Upper lobe of left lung (tissue), 6 donors: ENCODE results near the gene CXCL1. TPM values are rescaled to one million over a fixed set of nuclear protein-coding genes. Genes with fewer than 3 reads are reported as not detected.

Experiments used
- ATAC-seq, 2 donors: fragments of 200-7000 bp; cut with Tn5 transposase; one replicate each; pipeline ENCODE4 v1.9.1; 2022; ENCODE audit warnings: mild to moderate bottlenecking in 2 of 2, moderate library complexity in 2 of 2; ENCODE audit not compliant: low FRiP score in 2 of 2
- DNase-seq, 2 donors: peaks; one replicate each; pipeline ENCODE4 v3.0.0-alpha.2; 2019 to 2020
- H3K27ac ChIP-seq, 4 donors: fragments of 200-600 bp; sonication (generic); one replicate each; pipeline ENCODE4 v1.5.1; 2016 to 2019
- H3K27me3 ChIP-seq, 4 donors: fragments of 200-600 bp; sonication (generic); one replicate each; pipeline ENCODE4 v1.5.1; 2017 to 2019
- H3K36me3 ChIP-seq, 4 donors: fragments of 200-600 bp; sonication (generic); one replicate each; pipeline ENCODE4 v1.5.1; 2016 to 2019
- H3K4me1 ChIP-seq, 4 donors: fragments of 200-600 bp; sonication (generic); one replicate each; pipeline ENCODE4 v1.5.1; 2018 to 2019
- H3K4me3 ChIP-seq, 4 donors: fragments of 200-600 bp; sonication (generic); one replicate each; pipeline ENCODE4 v1.5.1; 2017 to 2019; ENCODE audit warnings: mild to moderate bottlenecking in 2 of 4, moderate library complexity in 1 of 4
- H3K9me3 ChIP-seq, 4 donors: fragments of 200-600 bp; sonication (generic); one replicate each; pipeline ENCODE4 v1.5.1; 2018 to 2019
- EP300 ChIP-seq, 4 donors: sonication (generic); formaldehyde crosslinking; IDR thresholded peaks; one replicate each; pipeline ENCODE4 v1.5.1; 2017; ENCODE audit warnings: antibody characterized with exemption in 4 of 4, control low read depth in 2 of 4
- POLR2A ChIP-seq, 4 donors: fragments of 450-650 bp; IDR thresholded peaks; one replicate each; pipeline ENCODE4 v1.5.1; 2016 to 2017; ENCODE audit warnings: antibody characterized with exemption in 4 of 4, mild to moderate bottlenecking in 2 of 4
- POLR2AphosphoS5 ChIP-seq, 2 donors: sonication (generic); formaldehyde crosslinking; IDR thresholded peaks; one replicate each; pipeline ENCODE4 v1.5.1; 2017; ENCODE audit warnings: antibody characterized with exemption in 2 of 2
- WGBS, 2 donors: methylation state at CpG; one replicate each; pipeline ENCODE4 v1.1.5; 2017 to 2018; 5-methylcytosine and 5-hydroxymethylcytosine counted together
- total RNA-seq, 6 donors: library from RNA; depleted of rRNA in 4 of 6; stranded (reverse); fragments of >200 nt in 4 of 6; gene quantifications; one replicate each; pipeline versions ENCODE4 v1.1.0 to v1.2.1, GENCODE V29; 2016 to 2021
- TF ChIP-seq, protein P1 (sequence below), 6 experiments: fragments of 450-650 bp in 4 of 6; fragments of 200-600 bp in 2 of 6; sonication (generic) in 2 of 6; IDR thresholded peaks; one replicate each; pipeline ENCODE4 v1.5.1; 2016 to 2019; ENCODE audit warnings: antibody characterized with exemption in 6 of 6
- donor health status: DM: no; HTN: no; CAD: no; lungs with moderate emphysema.
- donor health status: DM: no; HTN: yes; CAD: no; lungs with severe emphysema.

The CXCL1 gene
- total RNA-seq, 6 donors from 2014 or later = 4.3 to 40.0 (median 12.1) TPM

DNA sequence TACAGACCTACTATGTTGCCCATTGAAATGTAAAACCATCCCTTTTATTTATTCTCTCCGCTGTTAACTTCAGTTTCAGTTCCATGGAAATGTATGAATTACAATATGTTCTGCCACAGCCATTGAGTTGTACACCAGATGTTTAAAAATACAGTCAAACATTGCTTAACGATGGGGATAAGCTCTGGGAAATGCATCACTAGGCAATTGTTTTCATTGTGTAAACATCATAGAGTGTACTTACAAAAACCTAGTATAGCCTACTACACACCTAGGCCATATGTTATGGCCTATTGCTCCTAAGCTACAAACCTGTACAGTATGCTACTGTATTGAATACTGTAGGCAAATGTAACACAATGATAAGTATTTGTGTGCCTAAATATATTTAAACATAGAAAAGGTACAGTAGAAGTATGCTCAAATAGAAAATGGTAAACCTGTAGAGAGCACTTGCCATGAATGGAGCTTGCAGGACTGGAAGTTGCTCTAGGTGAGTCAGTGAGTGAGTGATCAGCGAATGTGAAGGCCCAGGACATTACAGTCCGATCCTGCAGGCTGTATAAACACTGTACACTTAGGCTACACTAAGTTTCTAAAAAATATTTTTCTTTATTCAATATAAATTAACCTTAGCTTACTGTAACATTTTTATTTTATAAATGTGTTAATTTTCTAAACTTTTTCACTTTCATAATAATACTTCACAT is 18.8 kb upstream of the CXCL1 start:
- WGBS, 2 donors = 77 to 84% methylated on average over 4 of the region's 4 CpGs

DNA sequence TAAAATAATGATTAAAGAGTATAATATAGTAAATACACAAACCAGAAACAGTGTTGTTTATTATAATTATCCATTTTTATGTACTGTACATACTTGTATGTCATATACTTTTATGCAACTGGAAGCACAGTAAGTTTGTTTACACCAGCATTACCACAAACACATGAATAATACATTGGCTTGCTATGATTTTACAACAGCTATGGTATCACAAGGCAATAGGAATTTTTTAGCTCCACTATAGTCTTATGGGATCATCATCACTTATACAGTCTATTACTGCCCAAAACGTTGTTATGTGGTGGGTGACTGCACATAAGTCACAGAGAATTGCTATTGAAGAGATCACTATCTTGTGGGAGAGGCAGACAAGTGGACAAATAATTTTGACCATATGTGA is 17.9 kb upstream of the CXCL1 start:
- ATAC-seq (no peak), DNase-seq (no peak)
- Histone ChIP-seq H3K27me3 (no peaks in the 10 kb centered on the region), H3K9me3 (no peaks in the 10 kb centered on the region), H3K27ac (no peak overlapping the region), H3K4me1 (peaks cover 0 to 8% (median 4%) of the 10 kb centered on the region in 4 donors), H3K4me3 (no peak overlapping the region), H3K36me3 (no peaks in the 10 kb centered on the region)
- TF ChIP-seq POLR2AphosphoS5 (IDR thresholded peaks at IDR 0.05) = no peak
- WGBS, 2 donors = 62 to 80% methylated on average over 1 of the region's 1 CpG

More for the DNA sequence above, 18.8 kb upstream of the CXCL1 start:
- Histone ChIP-seq H3K27me3 (no peaks in the 10 kb centered on the region), H3K4me1 (peaks cover 0 to 8% (median 4%) of the 10 kb centered on the region in 4 donors), H3K4me3 (no peak overlapping the region), H3K36me3 (no peaks in the 10 kb centered on the region), H3K9me3 (no peaks in the 10 kb centered on the region), H3K27ac (no peak overlapping the region)
- DNase-seq (no peak), ATAC-seq (no peak)
- TF ChIP-seq POLR2A (IDR thresholded peaks at IDR 0.05) = no peak
- TF ChIP-seq, protein P1, sequence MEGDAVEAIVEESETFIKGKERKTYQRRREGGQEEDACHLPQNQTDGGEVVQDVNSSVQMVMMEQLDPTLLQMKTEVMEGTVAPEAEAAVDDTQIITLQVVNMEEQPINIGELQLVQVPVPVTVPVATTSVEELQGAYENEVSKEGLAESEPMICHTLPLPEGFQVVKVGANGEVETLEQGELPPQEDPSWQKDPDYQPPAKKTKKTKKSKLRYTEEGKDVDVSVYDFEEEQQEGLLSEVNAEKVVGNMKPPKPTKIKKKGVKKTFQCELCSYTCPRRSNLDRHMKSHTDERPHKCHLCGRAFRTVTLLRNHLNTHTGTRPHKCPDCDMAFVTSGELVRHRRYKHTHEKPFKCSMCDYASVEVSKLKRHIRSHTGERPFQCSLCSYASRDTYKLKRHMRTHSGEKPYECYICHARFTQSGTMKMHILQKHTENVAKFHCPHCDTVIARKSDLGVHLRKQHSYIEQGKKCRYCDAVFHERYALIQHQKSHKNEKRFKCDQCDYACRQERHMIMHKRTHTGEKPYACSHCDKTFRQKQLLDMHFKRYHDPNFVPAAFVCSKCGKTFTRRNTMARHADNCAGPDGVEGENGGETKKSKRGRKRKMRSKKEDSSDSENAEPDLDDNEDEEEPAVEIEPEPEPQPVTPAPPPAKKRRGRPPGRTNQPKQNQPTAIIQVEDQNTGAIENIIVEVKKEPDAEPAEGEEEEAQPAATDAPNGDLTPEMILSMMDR (IDR thresholded peaks at IDR 0.05) = no peak
- no peak for TF ChIP-seq POLR2AphosphoS5 (IDR thresholded peaks at IDR 0.05)
- TF ChIP-seq EP300 (IDR thresholded peaks at IDR 0.05) = no peak

DNA sequence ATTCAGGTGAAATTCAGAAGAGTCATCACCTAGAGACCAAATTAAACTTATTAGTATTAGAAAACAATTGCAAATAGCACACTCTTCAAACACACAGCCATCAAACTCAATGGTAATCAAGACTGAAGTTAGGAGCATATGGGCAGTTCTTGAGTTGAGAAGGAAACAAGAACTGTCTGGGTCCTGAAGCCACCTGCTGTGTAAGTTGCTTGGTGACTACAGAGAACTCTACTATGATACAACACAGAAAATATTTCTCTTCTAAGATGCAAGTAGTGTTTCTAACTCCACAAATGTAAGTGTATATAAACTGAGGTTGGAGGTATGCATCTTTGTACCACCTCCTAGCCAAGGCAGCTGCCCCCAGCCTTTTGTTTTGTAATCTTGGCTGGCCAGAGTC is 16.4 kb upstream of the CXCL1 start:
- Histone ChIP-seq H3K27ac (no peak overlapping the region), H3K4me1 (peaks cover 0 to 8% (median 4%) of the 10 kb centered on the region in 4 donors), H3K9me3 (no peaks in the 10 kb centered on the region), H3K4me3 (no peak overlapping the region), H3K36me3 (no peaks in the 10 kb centered on the region), H3K27me3 (no peaks in the 10 kb centered on the region)
- DNase-seq (no peak), ATAC-seq (no peak)
- no peak for TF ChIP-seq EP300 (IDR thresholded peaks at IDR 0.05)
- no peak for TF ChIP-seq POLR2AphosphoS5 (IDR thresholded peaks at IDR 0.05)
- TF ChIP-seq, protein P1 (IDR thresholded peaks at IDR 0.05) = no peak
- TF ChIP-seq POLR2A (IDR thresholded peaks at IDR 0.05) = no peak

DNA sequence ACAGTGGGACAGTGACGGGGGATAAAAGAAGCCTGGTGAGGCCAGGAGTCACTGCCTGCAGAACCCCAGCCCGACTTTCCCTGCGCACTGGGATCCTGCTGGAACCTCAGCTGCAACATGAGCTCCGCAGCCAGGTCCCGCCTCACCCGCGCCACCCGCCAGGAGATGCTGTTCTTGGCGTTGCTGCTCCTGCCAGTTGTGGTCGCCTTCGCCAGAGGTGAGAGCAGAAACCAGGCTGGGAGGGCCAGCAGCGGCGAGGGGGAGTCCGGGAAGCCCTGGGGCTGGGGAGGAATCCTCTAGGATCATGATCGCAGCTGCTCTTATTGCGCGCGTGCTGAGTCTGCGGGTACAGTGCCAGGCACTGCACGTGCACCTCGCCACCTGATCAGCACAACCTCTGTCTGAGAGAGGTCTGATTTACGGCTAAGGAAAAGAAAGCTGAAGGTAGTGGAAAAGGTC is 15.9 kb upstream of the CXCL1 start, which contains the start of gene PF4V1:
Gene PF4V1 (plus strand): TSS at position 51 of the 459 bp plus-strand sequence. CDS start 67 bp downstream, at position 118.
- TF ChIP-seq POLR2AphosphoS5 (IDR thresholded peaks at IDR 0.05) = no peak
- TF ChIP-seq, protein P1 (IDR thresholded peaks at IDR 0.05) = peak in 2 of 6 experiments; percentile 11 to 14
- H3K36me3 ChIP-seq = no peaks in the 10 kb centered on the region
- no peaks in the 10 kb centered on the region for H3K9me3 ChIP-seq
- H3K4me3 ChIP-seq = peak within 1 kb of the TSS in 1 of 4 donors; percentile 21
- DNase-seq (peak; percentile 31 to 85), ATAC-seq (peak; percentile 39 to 65)
- WGBS, 2 donors = 25 to 40% methylated on average over 1 to 22 of the region's 22 CpGs
- peaks cover 0 to 8% (median 4%) of the 10 kb centered on the region in 4 donors for H3K4me1 ChIP-seq
- no peaks in the 10 kb centered on the region for H3K27me3 ChIP-seq
- no peak within 1 kb of the TSS for H3K27ac ChIP-seq

DNA sequence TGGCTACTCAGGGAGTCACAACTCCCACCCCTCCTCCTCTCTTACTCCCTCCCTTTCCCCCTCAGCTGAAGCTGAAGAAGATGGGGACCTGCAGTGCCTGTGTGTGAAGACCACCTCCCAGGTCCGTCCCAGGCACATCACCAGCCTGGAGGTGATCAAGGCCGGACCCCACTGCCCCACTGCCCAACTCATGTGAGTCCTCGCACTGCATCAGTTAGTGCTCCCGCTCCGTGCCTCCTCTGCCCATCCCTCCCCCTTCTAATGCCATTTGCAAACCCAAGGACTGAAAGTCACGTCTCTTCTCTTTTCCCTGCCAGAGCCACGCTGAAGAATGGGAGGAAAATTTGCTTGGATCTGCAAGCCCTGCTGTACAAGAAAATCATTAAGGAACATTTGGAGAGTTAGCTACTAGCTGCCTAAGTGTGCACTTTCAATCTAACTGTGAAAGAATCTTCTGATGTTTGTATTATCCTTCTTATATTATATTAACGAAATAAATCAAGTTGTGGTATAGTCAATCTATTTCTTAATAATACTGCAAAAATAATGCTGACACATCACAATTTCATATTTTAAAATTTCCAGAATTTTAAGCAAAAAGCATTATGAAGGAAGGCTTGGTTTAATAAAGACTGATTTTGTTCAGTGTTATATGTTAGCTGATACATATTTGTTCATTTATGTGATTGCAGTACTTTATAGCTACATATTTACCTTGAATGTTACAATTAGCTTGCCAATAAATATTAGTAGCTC is 15.3 kb upstream of the CXCL1 start:
- Histone ChIP-seq H3K9me3 (no peaks in the 10 kb centered on the region), H3K36me3 (no peaks in the 10 kb centered on the region), H3K27ac (no peak overlapping the region), H3K27me3 (no peaks in the 10 kb centered on the region), H3K4me1 (peaks cover 0 to 8% (median 4%) of the 10 kb centered on the region in 4 donors), H3K4me3 (peak overlapping the region in 1 of 4 donors; percentile 21)
- DNase-seq (no peak), ATAC-seq (peak in 1 of 2 donors; percentile 60)
- no peak for TF ChIP-seq EP300 (IDR thresholded peaks at IDR 0.05)
- no peak for TF ChIP-seq POLR2A (IDR thresholded peaks at IDR 0.05)
- TF ChIP-seq, protein P1 (IDR thresholded peaks at IDR 0.05) = no peak
- no peak for TF ChIP-seq POLR2AphosphoS5 (IDR thresholded peaks at IDR 0.05)
- WGBS, 2 donors = 38 to 45% methylated on average over 8 of the region's 8 CpGs
